Stimulated activated CD4-positive, alpha-beta T cell treated with anti-CD3 and anti-CD28 coated beads, Interleukin-1b, Interleukin-23, amount 100 ng/mL, for 4 hours (primary cell): Measurements from ENCODE around the gene CAPN8.
A peak's percentile ranks its signal among the peaks of the same experiment; 100 is the strongest.

Experiments
- DNase-seq, 2 donors: peaks; one replicate each; pipeline ENCODE4 v3.0.0-alpha.2; 2020; ENCODE audit warnings: low read depth in 2 of 2

CAPN8 gene

GRCh38 chr1:223665592-223666312 is at the start of gene CAPN8:
Gene CAPN8, minus strand, starts transcription at chr1:223665701. Its CDS starts 55 bp downstream, at chr1:223665646.
- no peak for DNase-seq

DNA sequence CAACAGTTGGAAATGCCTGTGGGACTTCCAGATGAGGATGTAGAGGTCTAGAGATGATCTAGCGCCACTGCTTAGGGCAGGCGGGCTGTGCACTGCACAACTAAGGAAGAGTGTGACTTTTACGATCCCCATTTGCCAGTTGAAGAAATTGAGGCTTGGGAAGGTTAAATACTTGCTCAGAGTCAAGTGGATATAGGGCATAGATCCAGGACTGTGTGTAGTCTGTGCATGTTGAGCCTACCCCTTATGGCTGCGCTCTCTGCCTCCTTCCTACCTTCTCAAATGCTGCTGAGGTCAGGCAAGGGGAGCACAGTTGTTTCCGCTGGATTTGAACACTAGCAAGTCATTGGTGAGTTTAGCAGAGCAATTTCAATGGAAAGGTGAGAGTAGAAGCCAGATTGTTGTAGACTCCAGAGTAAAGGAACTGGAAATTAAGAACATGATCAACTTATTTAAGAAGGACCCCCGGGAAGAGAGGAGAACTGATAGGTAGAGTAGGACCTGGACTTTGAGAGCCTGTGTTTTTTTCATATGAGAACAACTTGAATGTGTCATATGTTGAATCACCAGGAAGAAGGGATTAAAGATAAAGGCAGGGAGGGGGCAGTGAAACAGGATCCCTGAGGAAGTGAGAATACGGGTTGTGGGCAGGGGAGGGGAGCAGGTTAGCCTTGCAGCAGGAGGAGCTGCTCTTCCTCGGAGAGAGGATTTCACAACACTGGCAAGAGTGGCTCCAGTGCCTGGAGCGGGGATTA is 49.5 kb upstream of the CAPN8 start:
- no peak for DNase-seq

GRCh38 chr1:223714421-223714724 is 48.9 kb upstream of the CAPN8 start:
- DNase-seq = no peak

- no peak for DNase-seq
Observed at GRCh38 chr1:223713546-223714420, 48.3 kb upstream of the CAPN8 start.

DNA sequence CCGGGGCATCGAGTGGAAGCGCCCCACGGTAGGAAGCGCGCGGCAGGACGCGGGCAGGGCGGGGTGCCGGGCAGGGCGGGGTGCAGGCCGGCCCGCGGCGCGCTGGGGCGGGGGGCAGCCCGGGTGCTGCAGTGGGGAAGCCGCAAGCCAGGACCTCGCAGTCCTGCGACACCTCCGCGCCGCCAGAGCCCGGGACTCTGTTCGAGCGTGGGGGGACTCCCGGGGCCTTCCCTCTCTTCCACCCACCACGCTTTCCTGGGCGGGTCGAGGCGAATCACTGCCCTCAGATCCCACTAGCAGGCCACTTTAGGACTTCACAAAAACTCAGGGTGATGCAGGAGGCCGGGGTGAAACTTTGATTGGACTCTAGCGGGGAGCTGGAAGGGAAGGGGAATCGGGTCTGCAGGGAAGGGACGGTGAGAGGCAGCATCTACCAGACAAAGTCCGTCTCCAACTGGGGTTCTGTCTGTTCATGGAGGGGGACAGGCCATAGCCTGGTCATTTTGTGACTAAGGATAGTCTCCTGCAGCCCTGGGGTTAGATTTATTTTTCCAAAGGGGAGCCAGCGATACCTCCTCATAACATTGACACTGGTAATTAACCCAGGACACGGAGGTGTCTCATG is 47.5 kb upstream of the CAPN8 start:
- peak in 1 of 2 donors; percentile 39 for DNase-seq

GRCh38 chr1:223712194-223712849 is 46.8 kb upstream of the CAPN8 start, which contains the start of gene CAPN2:
Gene CAPN2, plus strand, starts transcription at chr1:223712539. Its CDS starts 102 bp downstream, at chr1:223712641.
- peak in 1 of 2 donors; percentile 54 for DNase-seq

DNA sequence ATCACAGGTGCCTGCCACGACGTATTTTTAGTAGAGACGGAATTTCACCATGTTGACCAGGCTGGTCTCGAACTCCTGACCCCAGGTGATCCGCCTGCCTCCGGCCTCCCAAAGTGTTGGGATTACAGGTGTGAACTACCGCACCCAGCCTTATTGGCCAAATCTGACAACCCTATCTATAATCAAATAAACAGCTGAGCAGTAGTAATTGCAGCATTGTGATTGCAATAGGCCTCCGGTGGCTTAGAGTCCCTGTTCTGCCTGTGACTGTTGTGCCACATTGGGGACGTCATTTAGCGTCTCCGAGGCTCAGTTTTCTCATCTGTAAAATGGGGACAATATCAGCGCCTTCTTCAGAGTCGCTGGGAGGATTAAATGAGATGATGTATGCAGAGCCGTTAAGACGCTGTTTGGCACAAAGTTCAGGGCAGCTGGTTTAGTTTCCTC is 46.3 kb upstream of the CAPN8 start:
- DNase-seq = no peak

DNA sequence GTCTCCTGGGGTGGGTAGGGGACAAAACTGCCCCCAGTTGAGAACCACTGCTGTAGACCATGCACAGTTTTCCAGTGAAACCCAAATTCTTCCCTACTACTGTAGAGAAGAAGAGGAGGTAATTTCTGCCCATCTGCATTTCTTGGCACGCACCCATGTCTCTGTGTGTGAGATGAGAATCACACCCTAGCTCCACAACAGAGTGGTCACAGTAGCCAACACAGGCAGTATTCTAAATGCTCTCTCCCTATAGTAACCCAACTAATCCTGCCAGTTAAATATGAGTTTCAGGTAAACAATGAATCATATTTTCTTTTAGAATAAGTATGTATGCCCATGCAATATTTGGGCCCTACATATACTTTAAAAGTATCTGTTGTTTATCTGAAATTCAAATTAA is 45.7 kb upstream of the CAPN8 start:
- DNase-seq = no peak

GRCh38 chr1:223710179-223711133 is 45.0 kb upstream of the CAPN8 start:
- DNase-seq = no peak

GRCh38 chr1:223709598-223709997 is 44.1 kb upstream of the CAPN8 start:
- DNase-seq = no peak

DNA sequence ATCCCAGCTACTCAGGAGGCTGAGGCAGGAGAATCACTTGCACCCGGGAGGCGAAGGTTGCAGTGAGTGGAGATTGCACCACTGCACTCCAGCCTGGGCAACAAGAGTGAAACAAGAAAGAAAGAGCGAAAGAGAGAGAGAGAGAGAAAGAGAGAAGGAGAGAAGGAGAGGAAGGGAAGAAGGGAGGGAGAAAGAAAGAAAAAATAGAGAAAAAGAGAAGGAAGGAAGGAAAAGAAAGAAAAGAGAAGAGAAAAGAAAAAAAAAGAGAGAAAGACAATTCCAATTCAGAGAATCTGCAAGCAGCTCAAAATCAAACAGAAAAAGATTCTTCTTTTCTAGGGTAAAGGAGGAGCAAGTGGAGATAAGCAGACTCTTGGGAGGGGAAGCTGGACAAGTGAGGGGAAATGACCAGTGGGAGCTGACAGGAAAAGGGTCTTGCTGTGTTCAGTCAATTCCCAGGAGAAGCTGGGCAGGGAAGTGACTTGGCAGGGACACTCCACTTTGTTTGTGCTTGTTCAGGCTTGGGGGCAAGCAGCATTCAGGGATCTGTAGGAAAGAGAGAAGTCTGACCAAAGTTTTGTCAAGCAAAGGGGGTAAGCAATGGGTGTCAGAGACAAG is 43.3 kb upstream of the CAPN8 start:
- DNase-seq = no peak

DNA sequence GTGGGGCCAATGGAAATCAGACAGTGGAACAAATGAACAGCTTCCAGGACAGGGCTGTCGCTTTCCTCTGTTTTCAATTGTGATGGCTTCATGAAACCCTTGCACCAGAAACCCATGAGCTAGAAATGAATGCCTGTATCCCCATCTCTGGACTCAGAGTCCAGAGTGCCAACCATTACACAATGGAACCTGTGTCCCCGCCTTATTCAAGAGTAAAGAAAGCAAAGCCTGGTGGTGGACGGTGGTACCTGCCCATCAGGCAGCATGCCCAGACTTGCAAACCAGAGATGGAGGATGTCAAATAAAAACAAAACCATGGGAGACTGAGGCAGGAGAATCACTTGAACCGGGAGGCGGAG is 42.5 kb upstream of the CAPN8 start:
- DNase-seq = no peak

DNA sequence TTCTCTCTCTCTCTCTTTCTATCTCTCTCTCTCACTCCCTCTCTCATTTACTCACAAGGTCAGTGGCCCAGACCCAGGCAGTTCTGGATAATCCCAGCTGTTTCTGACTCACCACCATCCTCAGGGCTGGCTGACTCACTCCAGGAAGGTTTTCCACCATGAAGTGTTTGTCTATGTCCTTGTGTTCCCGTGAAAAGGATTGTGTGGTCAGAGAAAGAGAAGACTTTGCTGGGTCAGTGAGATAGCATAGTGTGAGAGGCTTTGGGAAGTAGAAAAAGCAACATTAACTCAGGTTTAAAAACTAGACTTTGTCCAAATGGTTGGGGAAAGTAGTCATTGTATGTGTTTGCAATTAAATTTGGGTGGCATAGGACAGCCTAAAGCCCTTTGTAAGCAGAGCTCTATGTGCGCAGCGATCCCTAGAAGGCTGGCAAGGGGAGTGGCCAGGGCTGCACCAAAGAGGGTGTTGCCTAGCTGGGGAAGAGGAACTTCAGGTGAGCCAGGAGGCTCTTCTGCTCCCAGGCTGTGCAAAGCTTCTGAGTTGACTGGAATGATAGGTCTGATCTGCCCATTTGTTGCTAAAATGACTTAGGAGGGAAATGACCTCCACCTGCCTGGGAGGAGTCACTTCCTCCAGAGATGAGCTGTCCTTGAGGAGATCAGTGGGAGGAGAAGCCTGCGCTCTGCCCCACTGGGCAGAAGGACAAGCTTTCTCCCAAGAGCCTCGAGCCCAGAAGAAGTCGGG is 41.9 kb upstream of the CAPN8 start:
- no peak for DNase-seq

GRCh38 chr1:223706077-223706973 is 40.8 kb upstream of the CAPN8 start:
- no peak for DNase-seq

DNA sequence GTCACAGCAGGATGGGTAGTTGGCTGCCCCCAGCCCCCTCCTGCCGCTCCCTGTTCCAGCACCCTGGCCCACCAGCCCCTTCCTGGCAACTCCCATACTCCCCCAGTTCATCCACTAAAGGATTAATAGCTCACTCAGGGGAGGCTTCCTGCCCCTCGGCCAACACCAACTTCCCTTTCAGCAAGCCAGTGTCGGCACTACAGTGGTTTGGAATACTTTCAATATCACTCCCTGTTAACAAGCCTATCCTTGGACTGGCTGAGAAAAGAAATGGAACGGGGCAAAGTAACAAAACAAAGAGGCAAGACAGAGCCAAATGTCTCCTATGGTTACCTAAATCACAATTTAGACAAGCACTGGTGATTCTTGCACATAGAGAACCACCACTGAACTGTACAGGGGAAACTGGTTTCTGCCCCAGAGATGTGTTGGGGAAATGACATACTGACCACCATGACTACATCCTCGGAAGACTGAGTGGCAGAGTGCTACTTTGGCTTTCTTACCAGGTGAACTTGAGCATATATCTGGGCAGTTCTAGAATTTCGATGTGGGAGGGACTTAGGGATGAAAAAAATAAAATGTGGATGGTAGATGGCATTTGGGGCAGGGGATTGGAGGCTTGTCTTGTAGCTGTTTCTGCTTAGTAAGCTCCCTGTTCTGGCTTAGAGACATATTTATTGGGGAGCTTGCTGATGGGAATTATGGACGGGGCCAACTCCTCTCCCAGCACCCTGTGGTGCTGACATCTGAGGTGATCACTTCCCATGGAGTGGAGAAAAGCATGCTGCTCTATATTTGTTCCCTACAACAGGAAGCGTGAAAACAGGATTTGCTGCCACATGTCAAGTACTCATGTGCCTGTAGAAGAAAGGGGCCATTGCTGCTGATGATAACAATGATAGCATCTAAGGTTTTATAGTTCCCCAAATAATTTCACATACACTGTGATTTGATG is 39.7 kb upstream of the CAPN8 start:
- DNase-seq = no peak

DNA sequence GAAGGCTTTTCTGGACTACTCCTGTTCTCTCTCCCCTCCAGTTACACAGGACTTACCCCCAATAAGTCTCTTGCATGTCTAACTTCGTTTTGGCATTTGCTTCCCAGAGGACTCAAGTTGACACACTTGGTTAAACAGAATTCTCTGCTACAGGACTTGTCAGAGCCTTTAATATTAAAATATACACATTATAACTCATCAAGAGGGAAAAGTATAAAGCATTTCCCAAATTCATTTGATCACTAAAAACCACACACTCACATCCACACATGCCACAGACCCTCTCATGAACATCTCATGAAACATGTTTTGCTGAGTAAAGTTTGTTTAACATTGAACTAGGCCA is 38.1 kb upstream of the CAPN8 start:
- no peak for DNase-seq
